Lower leg skin (tissue), 3 donors: ENCODE results near the gene ZNF407.

Source experiments
- POLR2A ChIP-seq, 2 donors: fragments of 450-650 bp; IDR thresholded peaks; one replicate each; pipeline ENCODE4 v1.6.1; 2016 to 2017; ENCODE audit warnings: antibody characterized with exemption in 2 of 2, mild to moderate bottlenecking in 1 of 2, moderate library complexity in 1 of 2
- TF ChIP-seq, protein P1 (sequence below), 3 donors: fragments of 450-650 bp; IDR thresholded peaks; one replicate each; pipeline ENCODE4 v1.5.1; 2016; ENCODE audit warnings: antibody characterized with exemption in 3 of 3, mild to moderate bottlenecking in 3 of 3, moderate library complexity in 2 of 3

- TF ChIP-seq POLR2A (IDR thresholded peaks at IDR 0.05): no peak
- TF ChIP-seq, protein P1, sequence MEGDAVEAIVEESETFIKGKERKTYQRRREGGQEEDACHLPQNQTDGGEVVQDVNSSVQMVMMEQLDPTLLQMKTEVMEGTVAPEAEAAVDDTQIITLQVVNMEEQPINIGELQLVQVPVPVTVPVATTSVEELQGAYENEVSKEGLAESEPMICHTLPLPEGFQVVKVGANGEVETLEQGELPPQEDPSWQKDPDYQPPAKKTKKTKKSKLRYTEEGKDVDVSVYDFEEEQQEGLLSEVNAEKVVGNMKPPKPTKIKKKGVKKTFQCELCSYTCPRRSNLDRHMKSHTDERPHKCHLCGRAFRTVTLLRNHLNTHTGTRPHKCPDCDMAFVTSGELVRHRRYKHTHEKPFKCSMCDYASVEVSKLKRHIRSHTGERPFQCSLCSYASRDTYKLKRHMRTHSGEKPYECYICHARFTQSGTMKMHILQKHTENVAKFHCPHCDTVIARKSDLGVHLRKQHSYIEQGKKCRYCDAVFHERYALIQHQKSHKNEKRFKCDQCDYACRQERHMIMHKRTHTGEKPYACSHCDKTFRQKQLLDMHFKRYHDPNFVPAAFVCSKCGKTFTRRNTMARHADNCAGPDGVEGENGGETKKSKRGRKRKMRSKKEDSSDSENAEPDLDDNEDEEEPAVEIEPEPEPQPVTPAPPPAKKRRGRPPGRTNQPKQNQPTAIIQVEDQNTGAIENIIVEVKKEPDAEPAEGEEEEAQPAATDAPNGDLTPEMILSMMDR (IDR thresholded peaks at IDR 0.05): no peak
Measured at GRCh38 chr18:75037689-75037955, 440.0 kb downstream of the ZNF407 start.
